Measurements from ENCODE around the gene PTGER4.
"Not testable (repeated sequence)": the region's sequence is repeated elsewhere in the genome, so short reads cannot be mapped to it uniquely, and the experiment has no call there.

GRCh38 chr5:40722497-40722911, 42.8 kb downstream of the PTGER4 start:
- TF ChIP-seq CTCF (IDR thresholded peaks at IDR 0.05; ENCODE audit: low read length); EZH2phosphoT487 (IDR thresholded peaks at IDR 0.05; ENCODE audit: low read length); EZH2 (optimal IDR thresholded peaks at IDR 0.05; ENCODE audit: low read depth, low read length): not testable (repeated sequence)

All from MM.1S (cell line).